Breast epithelium (tissue), 4 donors: ENCODE results near the gene RGS1. TPM values are rescaled to one million over a fixed set of nuclear protein-coding genes. Genes with fewer than 3 reads are reported as not detected.
A peak's percentile ranks its signal among the peaks of the same experiment; 100 is the strongest.

ENCODE experiments used
- DNase-seq, 2 donors: peaks; one replicate each; pipeline ENCODE4 v3.0.0-alpha.2; 2019; ENCODE audit warnings: low spot score in 2 of 2
- H3K27ac ChIP-seq, 2 donors: fragments of 200-600 bp; sonication (generic) in 1 of 2; one replicate each; pipeline ENCODE4 v1.5.1; 2016 to 2019; ENCODE audit warnings: mild to moderate bottlenecking in 1 of 2
- H3K27me3 ChIP-seq, 2 donors: fragments of 200-600 bp; sonication (generic) in 1 of 2; one replicate each; pipeline versions ENCODE4 v1.5.1 to v1.6.0; 2017 to 2019; ENCODE audit warnings: control low read depth in 1 of 2, mild to moderate bottlenecking in 1 of 2
- H3K36me3 ChIP-seq: fragments of 200-600 bp; one replicate; pipeline ENCODE4 v1.5.1; 2019
- H3K4me1 ChIP-seq, 2 donors: fragments of 200-600 bp; sonication (generic); one replicate each; pipeline ENCODE4 v1.5.1; 2016 to 2019; ENCODE audit warnings: control low read depth in 1 of 2
- H3K4me3 ChIP-seq, 3 donors: fragments of 200-600 bp; sonication (generic); 1 replicate in 2 of 3; 2 replicates in 1 of 3; pipeline ENCODE4 v1.5.1; 2016 to 2019; ENCODE audit warnings: mild to moderate bottlenecking in 3 of 3, moderate library complexity in 2 of 3
- H3K9me3 ChIP-seq, 2 donors: fragments of 200-600 bp; sonication (generic) in 1 of 2; one replicate each; pipeline ENCODE4 v1.5.1; 2016 to 2019; ENCODE audit warnings: control low read depth in 1 of 2
- POLR2A ChIP-seq: fragments of 450-650 bp; IDR thresholded peaks from one replicate; pipeline ENCODE4 v1.6.1; 2016; ENCODE audit warnings: antibody characterized with exemption, mild to moderate bottlenecking, moderate library complexity
- POLR2AphosphoS5 ChIP-seq, 3 donors: sonication (generic); formaldehyde crosslinking; IDR thresholded peaks; one replicate each; pipeline ENCODE4 v1.6.1; 2017; ENCODE audit warnings: antibody characterized with exemption in 3 of 3
- intact Hi-C: fragments of 100-400 bp; cut with DNase I; formaldehyde crosslinking; loops from one replicate; pipeline ENCODE4 v1.15.1; 2023; ENCODE audit warnings: low total_unique reads
- total RNA-seq, 3 donors: library from RNA; depleted of rRNA; stranded (reverse); fragments of >200 nt; gene quantifications; one replicate each; pipeline ENCODE4 v1.1.0, GENCODE V29; 2016
- TF ChIP-seq, protein P1 (sequence below), 3 donors: fragments of 450-650 bp; IDR thresholded peaks; one replicate each; pipeline ENCODE4 v1.5.1; 2016 to 2017; ENCODE audit warnings: antibody characterized with exemption in 3 of 3, mild to moderate bottlenecking in 3 of 3, moderate library complexity in 3 of 3

Gene RGS1
- total RNA-seq, 3 donors from 2014 or later, result 13.6 to 210 (median 189) TPM

DNA sequence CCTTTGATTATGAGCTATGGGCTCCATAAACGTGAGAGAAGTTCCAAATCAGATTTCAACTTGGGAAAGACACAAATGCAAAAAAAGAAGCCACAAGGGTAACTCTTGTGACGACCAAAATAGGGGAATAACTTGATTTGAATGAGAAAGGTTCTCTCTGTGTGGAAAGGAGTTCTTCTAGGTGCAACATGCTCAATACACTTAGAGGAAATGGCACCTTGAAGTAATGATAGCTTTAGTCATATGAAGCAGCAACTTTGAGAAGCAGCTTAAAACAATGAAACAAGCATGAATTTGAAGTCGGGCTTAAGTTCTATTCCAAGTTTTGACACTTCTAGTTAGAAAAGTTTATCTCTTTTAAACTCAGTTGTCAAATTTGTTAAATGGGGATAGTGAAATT, 21.8 kb upstream of the RGS1 start:
- TF ChIP-seq, protein P1, sequence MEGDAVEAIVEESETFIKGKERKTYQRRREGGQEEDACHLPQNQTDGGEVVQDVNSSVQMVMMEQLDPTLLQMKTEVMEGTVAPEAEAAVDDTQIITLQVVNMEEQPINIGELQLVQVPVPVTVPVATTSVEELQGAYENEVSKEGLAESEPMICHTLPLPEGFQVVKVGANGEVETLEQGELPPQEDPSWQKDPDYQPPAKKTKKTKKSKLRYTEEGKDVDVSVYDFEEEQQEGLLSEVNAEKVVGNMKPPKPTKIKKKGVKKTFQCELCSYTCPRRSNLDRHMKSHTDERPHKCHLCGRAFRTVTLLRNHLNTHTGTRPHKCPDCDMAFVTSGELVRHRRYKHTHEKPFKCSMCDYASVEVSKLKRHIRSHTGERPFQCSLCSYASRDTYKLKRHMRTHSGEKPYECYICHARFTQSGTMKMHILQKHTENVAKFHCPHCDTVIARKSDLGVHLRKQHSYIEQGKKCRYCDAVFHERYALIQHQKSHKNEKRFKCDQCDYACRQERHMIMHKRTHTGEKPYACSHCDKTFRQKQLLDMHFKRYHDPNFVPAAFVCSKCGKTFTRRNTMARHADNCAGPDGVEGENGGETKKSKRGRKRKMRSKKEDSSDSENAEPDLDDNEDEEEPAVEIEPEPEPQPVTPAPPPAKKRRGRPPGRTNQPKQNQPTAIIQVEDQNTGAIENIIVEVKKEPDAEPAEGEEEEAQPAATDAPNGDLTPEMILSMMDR (IDR thresholded peaks at IDR 0.05), result no peak
- TF ChIP-seq POLR2A, result no peak
- TF ChIP-seq POLR2AphosphoS5 (IDR thresholded peaks at IDR 0.05), result no peak
- Histone ChIP-seq H3K36me3 (no peaks in the 10 kb centered on the region), H3K4me3 (no peak overlapping the region), H3K9me3 (no peaks in the 10 kb centered on the region), H3K27me3 (no peaks in the 10 kb centered on the region), H3K4me1 (no peaks in the 10 kb centered on the region), H3K27ac (no peak overlapping the region)
- DNase-seq, result no peak
- intact Hi-C loops, result no loop called here

DNA sequence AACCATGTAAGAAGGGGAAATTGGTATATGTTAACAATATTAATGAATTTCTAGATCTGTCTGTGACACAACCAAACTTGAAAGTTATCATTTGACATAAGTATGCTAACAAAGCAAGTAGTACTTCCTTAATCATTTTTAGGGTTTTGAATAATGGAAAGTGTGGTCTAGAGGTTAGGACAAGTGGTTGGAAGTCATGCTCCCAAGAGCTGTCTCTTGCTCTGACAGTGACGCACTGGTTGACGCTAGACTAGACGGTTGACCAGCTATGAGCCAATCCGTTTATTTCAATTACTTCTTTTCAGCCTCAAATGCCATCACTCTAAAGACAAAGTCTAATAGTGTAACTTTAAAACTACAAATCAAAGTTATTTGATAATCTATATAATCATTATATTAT, 20.7 kb upstream of the RGS1 start:
- no peak for DNase-seq
- no peak overlapping the region for H3K27ac ChIP-seq
- H3K4me1 ChIP-seq, result no peaks in the 10 kb centered on the region
- H3K27me3 ChIP-seq, result no peaks in the 10 kb centered on the region
- H3K9me3 ChIP-seq, result no peaks in the 10 kb centered on the region
- H3K4me3 ChIP-seq, result no peak overlapping the region
- no peak for TF ChIP-seq POLR2AphosphoS5 (IDR thresholded peaks at IDR 0.05)
- TF ChIP-seq, protein P1 (IDR thresholded peaks at IDR 0.05), result no peak
- no peak for TF ChIP-seq POLR2A
- intact Hi-C loops, result no loop called here
- H3K36me3 ChIP-seq, result no peaks in the 10 kb centered on the region

DNA sequence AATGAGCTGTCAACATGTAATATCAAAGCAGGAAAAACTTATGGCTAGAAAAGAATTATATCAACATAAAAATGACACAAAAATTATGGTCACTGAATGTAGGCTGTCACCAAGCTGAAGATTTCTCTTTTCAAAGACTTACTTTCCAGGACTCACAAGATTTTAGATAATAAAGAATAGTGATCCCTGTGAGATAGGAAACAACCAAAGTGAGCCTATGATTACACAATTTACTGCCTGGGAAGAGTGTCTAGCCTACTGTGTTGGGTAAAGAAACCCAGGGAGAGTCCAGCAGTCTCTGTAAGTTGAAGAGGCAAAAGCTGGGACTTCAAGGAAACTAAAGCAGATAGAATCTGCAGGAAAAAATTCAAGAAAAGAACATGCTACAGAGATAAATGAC, 20.2 kb upstream of the RGS1 start:
- Histone ChIP-seq H3K27me3 (no peaks in the 10 kb centered on the region), H3K27ac (no peak overlapping the region), H3K4me3 (no peak overlapping the region), H3K36me3 (no peaks in the 10 kb centered on the region), H3K4me1 (no peaks in the 10 kb centered on the region), H3K9me3 (no peaks in the 10 kb centered on the region)
- no peak for DNase-seq
- TF ChIP-seq, protein P1 (IDR thresholded peaks at IDR 0.05), result no peak
- TF ChIP-seq POLR2A (no peak), POLR2AphosphoS5 (IDR thresholded peaks at IDR 0.05) (no peak)
- intact Hi-C loops, result no loop called here

DNA sequence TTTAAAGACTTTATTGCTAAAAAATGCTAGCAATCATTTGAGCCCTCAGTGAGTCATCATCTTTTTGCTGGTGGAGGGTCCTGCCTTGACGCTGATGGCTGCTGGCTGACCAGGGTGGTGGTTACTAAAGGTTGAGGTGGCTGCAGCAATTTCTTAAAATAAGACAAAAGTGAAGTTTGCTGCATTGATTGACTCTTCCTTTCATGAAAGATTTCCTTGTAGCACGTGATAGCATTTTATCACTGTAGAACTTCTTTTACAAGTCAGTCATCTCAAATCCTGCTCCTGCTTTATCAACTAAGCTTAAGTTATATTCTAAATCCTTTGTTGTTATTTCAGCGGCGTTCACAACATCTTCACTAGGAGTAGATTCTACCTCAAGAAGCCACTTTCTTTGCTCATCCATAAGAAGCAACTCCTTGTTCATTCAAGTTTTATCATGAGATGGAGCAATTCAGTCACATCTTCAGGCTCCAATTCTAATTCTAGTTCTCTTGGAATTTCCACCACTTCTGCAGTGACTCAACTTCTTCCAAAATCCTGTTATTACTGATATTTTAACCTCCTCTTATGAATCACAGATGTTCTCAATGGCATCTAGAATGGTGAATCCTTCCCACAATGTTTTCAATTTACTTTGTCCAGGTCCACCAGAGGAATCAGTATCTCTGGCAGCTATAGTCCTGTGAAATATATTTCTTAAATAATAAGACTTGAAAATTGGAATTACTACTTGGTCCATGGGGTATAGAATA, 17.6 kb upstream of the RGS1 start:
- no peaks in the 10 kb centered on the region for H3K27me3 ChIP-seq
- H3K9me3 ChIP-seq, result no peaks in the 10 kb centered on the region
- TF ChIP-seq POLR2A (no peak), POLR2AphosphoS5 (IDR thresholded peaks at IDR 0.05) (no peak)
- TF ChIP-seq, protein P1 (IDR thresholded peaks at IDR 0.05), result no peak
- no peaks in the 10 kb centered on the region for H3K36me3 ChIP-seq
- no peak overlapping the region for H3K4me3 ChIP-seq
- DNase-seq, result no peak
- intact Hi-C loops, result no loop called here
- H3K4me1 ChIP-seq, result no peaks in the 10 kb centered on the region
- peak overlapping the region; percentile 56 to 84 for H3K27ac ChIP-seq

DNA sequence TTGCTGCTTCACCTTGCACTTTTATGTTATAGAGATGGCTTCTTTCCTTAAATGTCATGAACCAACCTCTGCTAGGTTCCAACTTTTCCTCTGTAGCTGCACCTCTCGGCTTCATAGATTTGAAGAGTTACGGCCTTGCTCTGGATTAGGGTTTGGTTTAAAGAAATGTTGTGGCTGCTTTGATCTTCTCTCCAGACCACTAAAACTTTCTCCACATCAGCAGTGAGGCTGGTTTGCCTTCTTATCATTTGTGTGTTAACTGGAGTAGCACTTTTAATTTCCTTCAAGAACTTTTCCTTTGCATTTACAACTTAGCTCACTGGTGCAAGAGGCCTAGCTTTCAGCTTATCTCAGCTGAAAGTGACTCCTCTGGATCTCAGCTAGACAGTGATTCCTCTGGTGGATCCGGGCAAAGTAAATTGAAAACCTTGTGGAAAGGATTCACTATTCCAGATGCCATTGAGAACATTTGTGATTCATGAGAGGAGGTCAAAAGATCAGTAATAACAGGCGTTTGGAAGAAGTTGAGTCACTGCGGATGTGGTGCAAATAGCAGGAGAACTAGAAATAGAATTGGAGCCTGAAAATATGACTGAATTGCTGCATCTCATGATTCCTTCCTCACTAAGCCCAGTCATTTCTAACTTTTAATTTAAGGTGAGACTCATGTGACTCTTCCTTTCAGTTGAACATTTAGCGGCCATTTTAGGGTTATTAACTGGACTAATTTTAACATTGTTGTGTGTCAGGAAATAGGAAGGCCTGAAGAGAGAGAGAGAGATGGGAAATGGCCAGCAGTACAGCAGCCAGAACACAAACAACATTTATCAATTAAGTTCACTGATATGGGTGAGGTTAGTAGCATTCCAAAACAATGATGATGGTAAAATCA, 16.2 kb upstream of the RGS1 start:
- no peaks in the 10 kb centered on the region for H3K9me3 ChIP-seq
- DNase-seq, result no peak
- H3K4me1 ChIP-seq, result no peaks in the 10 kb centered on the region
- peak overlapping the region; percentile 60 to 84 for H3K27ac ChIP-seq
- no peaks in the 10 kb centered on the region for H3K27me3 ChIP-seq
- TF ChIP-seq POLR2AphosphoS5 (IDR thresholded peaks at IDR 0.05) (peak in 2 of 3 donors; percentile 28 to 39), POLR2A (no peak)
- H3K4me3 ChIP-seq, result no peak overlapping the region
- intact Hi-C loops, result no loop called here
- H3K36me3 ChIP-seq, result no peaks in the 10 kb centered on the region
